Stomach (tissue), 4 donors: ENCODE measurements around the gene NUP85.

Experiments used
- EP300 ChIP-seq: sonication (generic); formaldehyde crosslinking; IDR thresholded peaks from one replicate; pipeline ENCODE4 v1.6.1; 2017; ENCODE audit warnings: antibody characterized with exemption
- POLR2AphosphoS5 ChIP-seq, 3 donors: sonication (generic); formaldehyde crosslinking; IDR thresholded peaks; one replicate each; pipeline ENCODE4 v1.6.1; 2016; ENCODE audit warnings: antibody characterized with exemption in 3 of 3

- TF ChIP-seq POLR2AphosphoS5 (IDR thresholded peaks at IDR 0.05) (no peak), EP300 (no peak)
Observed at GRCh38 chr17:75160211-75160610, 45.3 kb upstream of the NUP85 start.
